ENCODE results near the gene CERS6. TPM values are rescaled to one million over a fixed set of nuclear protein-coding genes. Genes with fewer than 3 reads are reported as not detected.

Gene CERS6
- total and polyA plus RNA-seq, 10 of the 15 experiments (the other 5 are each of a cell fraction or from before 2014, with no cell fraction given) = 1.3 to 20.4 (median 14.1) TPM

DNA sequence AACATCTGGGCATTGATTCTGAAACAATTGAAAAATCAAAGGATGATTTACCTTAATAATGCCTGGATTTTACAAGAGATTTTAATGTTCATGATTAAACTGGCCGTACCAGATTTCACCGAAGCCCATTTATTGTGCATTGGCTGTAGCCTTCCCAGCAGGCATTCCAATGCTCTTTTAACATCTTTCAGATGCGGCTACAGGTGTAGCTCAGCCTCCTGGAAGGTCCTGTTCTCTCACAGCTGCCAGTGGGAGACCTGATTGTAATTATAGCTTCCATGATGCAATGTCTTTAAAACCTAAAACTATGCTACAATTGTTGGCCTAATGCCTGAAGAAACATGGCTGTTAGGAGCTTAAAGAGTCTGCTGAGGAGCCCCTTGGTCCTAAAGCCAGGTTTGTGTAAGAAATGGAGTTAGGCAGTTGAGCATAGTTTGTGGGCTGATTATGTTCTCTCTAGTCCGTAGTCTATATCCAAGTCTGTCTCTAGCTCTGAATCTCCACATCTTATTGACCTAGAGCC is 147.4 kb downstream of the CERS6 start (continued):
- TF ChIP-seq MXI1 (IDR thresholded peaks at IDR 0.05; ENCODE audit: low read depth, low read length) (no peak), RAD21 (IDR thresholded peaks at IDR 0.05; ENCODE audit: insufficient read depth, low read depth, low read length) (no peak), PAX8 (IDR thresholded peaks at IDR 0.05) (no peak), POLR2AphosphoS2 (IDR thresholded peaks at IDR 0.05; ENCODE audit: low read depth, low read length) (no peak), NR2C2 (IDR thresholded peaks at IDR 0.05; ENCODE audit: borderline replicate concordance, control insufficient read depth, insufficient read length, low read depth) (no peak), RAD51 (IDR thresholded peaks at IDR 0.05) (no peak), BRCA1 (IDR thresholded peaks at IDR 0.05; ENCODE audit: low read depth, low read length) (no peak), PAX5 (IDR thresholded peaks at IDR 0.05; ENCODE audit: borderline replicate concordance, low read depth, low read length) (no peak), TARDBP (IDR thresholded peaks at IDR 0.05; ENCODE audit: borderline replicate concordance) (no peak)
- TF ChIP-seq, protein P1, sequence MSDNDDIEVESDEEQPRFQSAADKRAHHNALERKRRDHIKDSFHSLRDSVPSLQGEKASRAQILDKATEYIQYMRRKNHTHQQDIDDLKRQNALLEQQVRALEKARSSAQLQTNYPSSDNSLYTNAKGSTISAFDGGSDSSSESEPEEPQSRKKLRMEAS (IDR thresholded peaks at IDR 0.05; ENCODE audit: low read depth, low read length) = no peak
- TF ChIP-seq, protein P2, sequence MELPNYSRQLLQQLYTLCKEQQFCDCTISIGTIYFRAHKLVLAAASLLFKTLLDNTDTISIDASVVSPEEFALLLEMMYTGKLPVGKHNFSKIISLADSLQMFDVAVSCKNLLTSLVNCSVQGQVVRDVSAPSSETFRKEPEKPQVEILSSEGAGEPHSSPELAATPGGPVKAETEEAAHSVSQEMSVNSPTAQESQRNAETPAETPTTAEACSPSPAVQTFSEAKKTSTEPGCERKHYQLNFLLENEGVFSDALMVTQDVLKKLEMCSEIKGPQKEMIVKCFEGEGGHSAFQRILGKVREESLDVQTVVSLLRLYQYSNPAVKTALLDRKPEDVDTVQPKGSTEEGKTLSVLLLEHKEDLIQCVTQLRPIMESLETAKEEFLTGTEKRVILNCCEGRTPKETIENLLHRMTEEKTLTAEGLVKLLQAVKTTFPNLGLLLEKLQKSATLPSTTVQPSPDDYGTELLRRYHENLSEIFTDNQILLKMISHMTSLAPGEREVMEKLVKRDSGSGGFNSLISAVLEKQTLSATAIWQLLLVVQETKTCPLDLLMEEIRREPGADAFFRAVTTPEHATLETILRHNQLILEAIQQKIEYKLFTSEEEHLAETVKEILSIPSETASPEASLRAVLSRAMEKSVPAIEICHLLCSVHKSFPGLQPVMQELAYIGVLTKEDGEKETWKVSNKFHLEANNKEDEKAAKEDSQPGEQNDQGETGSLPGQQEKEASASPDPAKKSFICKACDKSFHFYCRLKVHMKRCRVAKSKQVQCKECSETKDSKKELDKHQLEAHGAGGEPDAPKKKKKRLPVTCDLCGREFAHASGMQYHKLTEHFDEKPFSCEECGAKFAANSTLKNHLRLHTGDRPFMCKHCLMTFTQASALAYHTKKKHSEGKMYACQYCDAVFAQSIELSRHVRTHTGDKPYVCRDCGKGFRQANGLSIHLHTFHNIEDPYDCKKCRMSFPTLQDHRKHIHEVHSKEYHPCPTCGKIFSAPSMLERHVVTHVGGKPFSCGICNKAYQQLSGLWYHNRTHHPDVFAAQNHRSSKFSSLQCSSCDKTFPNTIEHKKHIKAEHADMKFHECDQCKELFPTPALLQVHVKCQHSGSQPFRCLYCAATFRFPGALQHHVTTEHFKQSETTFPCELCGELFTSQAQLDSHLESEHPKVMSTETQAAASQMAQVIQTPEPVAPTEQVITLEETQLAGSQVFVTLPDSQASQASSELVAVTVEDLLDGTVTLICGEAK (IDR thresholded peaks at IDR 0.05; ENCODE audit: borderline replicate concordance) = no peak
- TF ChIP-seq, protein P3, sequence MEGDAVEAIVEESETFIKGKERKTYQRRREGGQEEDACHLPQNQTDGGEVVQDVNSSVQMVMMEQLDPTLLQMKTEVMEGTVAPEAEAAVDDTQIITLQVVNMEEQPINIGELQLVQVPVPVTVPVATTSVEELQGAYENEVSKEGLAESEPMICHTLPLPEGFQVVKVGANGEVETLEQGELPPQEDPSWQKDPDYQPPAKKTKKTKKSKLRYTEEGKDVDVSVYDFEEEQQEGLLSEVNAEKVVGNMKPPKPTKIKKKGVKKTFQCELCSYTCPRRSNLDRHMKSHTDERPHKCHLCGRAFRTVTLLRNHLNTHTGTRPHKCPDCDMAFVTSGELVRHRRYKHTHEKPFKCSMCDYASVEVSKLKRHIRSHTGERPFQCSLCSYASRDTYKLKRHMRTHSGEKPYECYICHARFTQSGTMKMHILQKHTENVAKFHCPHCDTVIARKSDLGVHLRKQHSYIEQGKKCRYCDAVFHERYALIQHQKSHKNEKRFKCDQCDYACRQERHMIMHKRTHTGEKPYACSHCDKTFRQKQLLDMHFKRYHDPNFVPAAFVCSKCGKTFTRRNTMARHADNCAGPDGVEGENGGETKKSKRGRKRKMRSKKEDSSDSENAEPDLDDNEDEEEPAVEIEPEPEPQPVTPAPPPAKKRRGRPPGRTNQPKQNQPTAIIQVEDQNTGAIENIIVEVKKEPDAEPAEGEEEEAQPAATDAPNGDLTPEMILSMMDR (IDR thresholded peaks at IDR 0.05 in 2 of 3, conservative IDR thresholded peaks at IDR 0.05 in 1 of 3; ENCODE audit: control insufficient read depth in 2 of 3, extremely low read depth in 1 of 3, insufficient read depth in 1 of 3, low read depth in 3 of 3, low read length in 3 of 3) = no peak

Measured in GM12878 (cell line).